Osteocyte (in vitro differentiated cells): ENCODE measurements around the gene TGFBR1. TPM values are rescaled to one million over a fixed set of nuclear protein-coding genes. Genes with fewer than 3 reads are reported as not detected.

Experiments used
- DNase-seq: peaks from one replicate; pipeline ENCODE4 v3.0.0; 2021; ENCODE audit warnings: mixed read lengths; ENCODE audit not compliant: unreplicated experiment; ENCODE audit errors: extremely low spot score
- H3K27ac Mint-ChIP-seq: one replicate; pipeline ENCODE4 v1.8.0; 2021; ENCODE audit warnings: mild to moderate bottlenecking, mixed read lengths; ENCODE audit not compliant: unreplicated experiment
- H3K27me3 Mint-ChIP-seq: one replicate; pipeline ENCODE4 v1.8.0; 2021; ENCODE audit warnings: mixed read lengths; ENCODE audit not compliant: unreplicated experiment
- H3K36me3 Mint-ChIP-seq: one replicate; pipeline ENCODE4 v1.8.0; 2021; ENCODE audit warnings: mixed read lengths; ENCODE audit not compliant: unreplicated experiment
- H3K4me1 Mint-ChIP-seq: one replicate; pipeline ENCODE4 v1.8.0; 2021; ENCODE audit warnings: mixed read lengths; ENCODE audit not compliant: unreplicated experiment
- H3K4me3 Mint-ChIP-seq: one replicate; pipeline ENCODE4 v1.8.0; 2021; ENCODE audit warnings: mild to moderate bottlenecking, moderate library complexity, mixed read lengths; ENCODE audit not compliant: unreplicated experiment
- H3K9me3 Mint-ChIP-seq: one replicate; pipeline ENCODE4 v1.8.0; 2021; ENCODE audit warnings: mixed read lengths; ENCODE audit not compliant: unreplicated experiment
- total RNA-seq: library from RNA; stranded (reverse); gene quantifications from 2 replicates; pipeline ENCODE4 v1.2.1, GENCODE V29; 2021
- TF ChIP-seq, protein P1 (sequence below): fragments of 200-600 bp; sonication (generic); IDR thresholded peaks from 2 replicates; pipeline ENCODE4 v1.5.0; 2021; ENCODE audit warnings: antibody characterized with exemption, mild to moderate bottlenecking, moderate library complexity

The TGFBR1 gene
- total RNA-seq, 1 donor from 2014 or later: 56.7 TPM

DNA sequence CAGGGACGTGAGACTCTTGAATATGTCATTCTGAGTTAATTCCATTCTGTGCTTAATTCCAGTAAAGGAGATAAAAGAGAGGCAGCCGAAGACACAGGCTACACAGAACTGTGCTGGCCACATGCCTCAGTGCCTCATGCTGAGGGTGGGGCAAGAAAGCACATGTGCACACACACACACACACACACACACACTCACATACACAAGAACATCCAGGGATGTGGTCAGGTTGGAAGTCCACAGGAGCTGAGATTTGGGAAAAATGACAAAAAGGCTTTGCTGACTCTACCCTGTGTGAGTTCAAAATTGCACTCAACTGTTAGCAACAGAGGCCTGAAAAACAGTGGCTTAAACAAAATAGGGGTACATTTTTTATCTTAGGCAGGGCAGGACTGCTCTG, 76.3 kb downstream of the TGFBR1 start:
- no peak overlapping the region for H3K4me3 Mint-ChIP-seq
- H3K27me3 Mint-ChIP-seq: peaks cover 3% of the 10 kb centered on the region
- H3K27ac Mint-ChIP-seq: no peak overlapping the region
- no peak for DNase-seq
- TF ChIP-seq, protein P1, sequence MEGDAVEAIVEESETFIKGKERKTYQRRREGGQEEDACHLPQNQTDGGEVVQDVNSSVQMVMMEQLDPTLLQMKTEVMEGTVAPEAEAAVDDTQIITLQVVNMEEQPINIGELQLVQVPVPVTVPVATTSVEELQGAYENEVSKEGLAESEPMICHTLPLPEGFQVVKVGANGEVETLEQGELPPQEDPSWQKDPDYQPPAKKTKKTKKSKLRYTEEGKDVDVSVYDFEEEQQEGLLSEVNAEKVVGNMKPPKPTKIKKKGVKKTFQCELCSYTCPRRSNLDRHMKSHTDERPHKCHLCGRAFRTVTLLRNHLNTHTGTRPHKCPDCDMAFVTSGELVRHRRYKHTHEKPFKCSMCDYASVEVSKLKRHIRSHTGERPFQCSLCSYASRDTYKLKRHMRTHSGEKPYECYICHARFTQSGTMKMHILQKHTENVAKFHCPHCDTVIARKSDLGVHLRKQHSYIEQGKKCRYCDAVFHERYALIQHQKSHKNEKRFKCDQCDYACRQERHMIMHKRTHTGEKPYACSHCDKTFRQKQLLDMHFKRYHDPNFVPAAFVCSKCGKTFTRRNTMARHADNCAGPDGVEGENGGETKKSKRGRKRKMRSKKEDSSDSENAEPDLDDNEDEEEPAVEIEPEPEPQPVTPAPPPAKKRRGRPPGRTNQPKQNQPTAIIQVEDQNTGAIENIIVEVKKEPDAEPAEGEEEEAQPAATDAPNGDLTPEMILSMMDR: no peak
- H3K36me3 Mint-ChIP-seq: no peaks in the 10 kb centered on the region
- no peaks in the 10 kb centered on the region for H3K9me3 Mint-ChIP-seq
- peaks cover 2% of the 10 kb centered on the region for H3K4me1 Mint-ChIP-seq

DNA sequence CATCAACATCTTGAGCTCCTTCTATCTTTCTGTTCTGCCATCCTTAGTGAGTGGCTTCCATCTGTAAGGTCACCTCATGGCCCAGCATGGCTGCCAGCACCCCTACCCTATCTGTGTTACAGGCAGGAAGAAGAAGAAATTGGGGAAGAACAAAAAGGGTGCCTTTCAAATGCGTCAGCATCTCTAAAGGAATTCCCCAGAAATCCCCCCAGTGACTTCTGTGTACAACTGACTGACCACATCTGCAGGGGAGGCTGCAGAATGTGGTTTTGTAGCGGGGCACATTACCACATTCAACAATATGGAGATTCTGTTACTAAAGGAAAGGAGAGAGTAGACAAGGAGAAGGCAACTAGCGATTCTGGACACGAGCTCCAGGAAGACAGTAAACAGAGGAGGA, 76.7 kb downstream of the TGFBR1 start:
- no peaks in the 10 kb centered on the region for H3K36me3 Mint-ChIP-seq
- no peak overlapping the region for H3K4me3 Mint-ChIP-seq
- no peaks in the 10 kb centered on the region for H3K9me3 Mint-ChIP-seq
- peaks cover 6% of the 10 kb centered on the region for H3K27me3 Mint-ChIP-seq
- no peak overlapping the region for H3K27ac Mint-ChIP-seq
- TF ChIP-seq, protein P1: no peak
- no peak for DNase-seq
- peaks cover 2% of the 10 kb centered on the region for H3K4me1 Mint-ChIP-seq

DNA sequence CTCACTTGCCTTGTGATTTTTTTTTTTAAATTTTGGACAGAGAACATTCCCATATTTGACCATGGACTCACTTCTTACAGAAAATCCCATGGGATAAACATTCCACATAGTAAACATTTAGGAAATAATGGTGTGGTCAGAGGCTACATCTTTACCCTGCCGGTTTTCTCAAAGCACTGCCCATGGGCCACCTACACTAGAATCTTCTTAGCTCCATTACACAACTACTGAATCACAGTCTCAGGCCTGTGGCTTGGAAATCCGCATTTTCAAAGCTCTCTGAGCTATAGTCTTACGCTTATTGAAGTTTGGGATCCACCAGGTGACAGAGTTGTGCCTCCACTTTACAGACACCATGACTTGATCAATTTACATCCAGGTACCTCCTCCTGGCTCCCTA, 77.4 kb downstream of the TGFBR1 start:
- Mint-ChIP-seq H3K36me3 (no peaks in the 10 kb centered on the region), H3K4me3 (no peak overlapping the region), H3K4me1 (peaks cover 2% of the 10 kb centered on the region), H3K27ac (no peak overlapping the region), H3K27me3 (peaks cover 9% of the 10 kb centered on the region), H3K9me3 (no peaks in the 10 kb centered on the region)
- DNase-seq: no peak
- TF ChIP-seq, protein P1: no peak

- no peak overlapping the region for H3K27ac Mint-ChIP-seq
- H3K9me3 Mint-ChIP-seq: no peaks in the 10 kb centered on the region
- H3K4me1 Mint-ChIP-seq: peaks cover 2% of the 10 kb centered on the region
- no peaks in the 10 kb centered on the region for H3K36me3 Mint-ChIP-seq
- DNase-seq: no peak
- H3K4me3 Mint-ChIP-seq: no peak overlapping the region
- TF ChIP-seq, protein P1: no peak
- peaks cover 20% of the 10 kb centered on the region for H3K27me3 Mint-ChIP-seq
Measured at GRCh38 chr9:99183616-99184015, 78.7 kb downstream of the TGFBR1 start.

- TF ChIP-seq, protein P1: no peak
- Mint-ChIP-seq H3K27ac (peak overlapping the region; percentile 8), H3K9me3 (no peaks in the 10 kb centered on the region), H3K27me3 (peaks cover 24% of the 10 kb centered on the region), H3K4me1 (peaks cover 2% of the 10 kb centered on the region), H3K4me3 (no peak overlapping the region), H3K36me3 (no peaks in the 10 kb centered on the region)
- no peak for DNase-seq
Measured at GRCh38 chr9:99184110-99184474, 79.2 kb downstream of the TGFBR1 start.
